ENCODE measurements around the gene PPL.
A peak's percentile ranks its signal among the peaks of the same experiment; 100 is the strongest.

PPL gene

DNA sequence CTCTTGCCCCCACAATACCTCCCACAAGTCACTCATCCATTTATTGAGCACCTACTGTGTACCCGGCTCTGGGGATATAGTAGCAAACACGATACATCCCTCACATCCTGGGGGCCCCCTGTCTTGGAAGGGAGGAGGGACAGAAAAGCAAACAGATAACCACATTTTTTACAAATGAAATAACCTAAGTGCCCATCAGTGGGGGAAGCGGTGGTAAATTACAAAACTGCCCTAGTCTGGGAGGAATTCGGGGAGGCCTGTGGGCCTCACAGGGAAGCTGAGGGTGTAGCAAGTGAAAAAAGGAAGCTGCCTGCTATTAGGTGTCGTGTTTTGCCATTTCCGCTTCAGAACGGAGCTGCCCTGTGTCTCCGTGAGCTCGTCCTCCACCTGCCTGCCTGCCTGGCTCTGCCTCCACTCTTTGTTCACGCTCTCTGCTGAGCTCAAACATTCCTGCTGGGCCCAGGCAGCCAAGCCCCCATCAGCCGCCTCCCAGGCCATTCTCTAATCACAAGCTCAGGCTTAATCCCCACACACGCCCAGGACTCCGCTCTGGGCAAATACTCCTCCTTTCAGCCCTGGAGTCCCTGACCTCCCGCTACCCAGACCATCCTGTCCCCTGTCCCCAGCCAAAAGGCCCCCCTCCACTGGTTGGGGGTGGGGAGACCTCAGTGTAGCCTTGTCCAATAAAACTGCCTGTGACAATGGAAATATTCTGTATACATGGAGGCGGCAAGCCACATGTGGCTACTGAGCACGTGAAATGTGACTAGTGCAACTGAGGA lies 11.0 kb upstream of the PPL start:
- H3K4me1 ChIP-seq (ENCODE audit: insufficient read depth, low read length, severe bottlenecking): peaks cover 10% of the 10 kb centered on the region
- no peaks in the 10 kb centered on the region for H4K20me1 ChIP-seq (ENCODE audit: insufficient read depth, low read length)
- H3K9me3 ChIP-seq (ENCODE audit: low read length): no peaks in the 10 kb centered on the region
- no peaks in the 10 kb centered on the region for H3F3A ChIP-seq (ENCODE audit: insufficient read depth, low read length)
- H3K4me2 ChIP-seq (ENCODE audit: low read length): peak overlapping the region; percentile 39; the same call in 1 of the 2 replicates
- no peaks in the 10 kb centered on the region for H3K79me2 ChIP-seq (ENCODE audit: insufficient read depth, low read length)
- no peaks in the 10 kb centered on the region for H3K36me3 ChIP-seq (ENCODE audit: insufficient read depth, low read length)
- H3K9ac ChIP-seq (ENCODE audit: low read length): no peak overlapping the region; the same call in 1 of the 2 replicates
- no peak overlapping the region for H3K4me3 ChIP-seq (ENCODE audit: low read depth, low read length, poor library complexity, severe bottlenecking)
- TF ChIP-seq, protein P1, sequence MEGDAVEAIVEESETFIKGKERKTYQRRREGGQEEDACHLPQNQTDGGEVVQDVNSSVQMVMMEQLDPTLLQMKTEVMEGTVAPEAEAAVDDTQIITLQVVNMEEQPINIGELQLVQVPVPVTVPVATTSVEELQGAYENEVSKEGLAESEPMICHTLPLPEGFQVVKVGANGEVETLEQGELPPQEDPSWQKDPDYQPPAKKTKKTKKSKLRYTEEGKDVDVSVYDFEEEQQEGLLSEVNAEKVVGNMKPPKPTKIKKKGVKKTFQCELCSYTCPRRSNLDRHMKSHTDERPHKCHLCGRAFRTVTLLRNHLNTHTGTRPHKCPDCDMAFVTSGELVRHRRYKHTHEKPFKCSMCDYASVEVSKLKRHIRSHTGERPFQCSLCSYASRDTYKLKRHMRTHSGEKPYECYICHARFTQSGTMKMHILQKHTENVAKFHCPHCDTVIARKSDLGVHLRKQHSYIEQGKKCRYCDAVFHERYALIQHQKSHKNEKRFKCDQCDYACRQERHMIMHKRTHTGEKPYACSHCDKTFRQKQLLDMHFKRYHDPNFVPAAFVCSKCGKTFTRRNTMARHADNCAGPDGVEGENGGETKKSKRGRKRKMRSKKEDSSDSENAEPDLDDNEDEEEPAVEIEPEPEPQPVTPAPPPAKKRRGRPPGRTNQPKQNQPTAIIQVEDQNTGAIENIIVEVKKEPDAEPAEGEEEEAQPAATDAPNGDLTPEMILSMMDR (IDR thresholded peaks at IDR 0.05; ENCODE audit: low read length): no peak
- TF ChIP-seq EZH2 (IDR thresholded peaks at IDR 0.05; ENCODE audit: borderline replicate concordance, low read length): no peak
- H2AFZ ChIP-seq (ENCODE audit: low read length): peak overlapping the region; percentile 75; the same call in 1 of the 2 replicates
- peaks cover 12% of the 10 kb centered on the region for H3K27me3 ChIP-seq (ENCODE audit: insufficient read depth, low read length)
- H3K9me2 ChIP-seq (ENCODE audit: low read depth, low read length): no peaks in the 10 kb centered on the region
- no peak overlapping the region for H3K27ac ChIP-seq (ENCODE audit: low read depth, low read length, poor library complexity, severe bottlenecking)

DNA sequence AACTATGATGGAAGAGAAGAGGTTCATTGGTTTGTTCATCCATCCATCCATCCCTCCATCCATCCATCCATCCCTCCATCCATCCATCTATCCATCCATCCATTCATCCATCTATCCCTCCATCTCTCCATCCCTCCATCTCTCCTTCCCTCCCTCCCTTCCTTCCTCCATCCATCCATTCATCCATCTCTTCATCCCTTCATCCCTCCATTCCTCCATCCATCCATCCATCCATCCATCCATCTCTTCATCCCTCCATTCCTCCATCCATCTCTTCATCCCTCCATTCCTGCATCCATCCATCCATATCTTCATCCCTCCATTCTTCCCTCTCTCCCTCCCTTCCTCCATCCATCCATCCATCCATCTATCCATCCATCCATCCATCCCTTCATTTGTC lies 10.0 kb upstream of the PPL start:
- Histone ChIP-seq H3K79me2 (ENCODE audit: insufficient read depth, low read length) (no peaks in the 10 kb centered on the region), H3K9me3 (ENCODE audit: low read length) (no peaks in the 10 kb centered on the region), H3F3A (ENCODE audit: insufficient read depth, low read length) (no peaks in the 10 kb centered on the region), H3K27ac (ENCODE audit: low read depth, low read length, poor library complexity, severe bottlenecking) (no peak overlapping the region), H3K4me2 (ENCODE audit: low read length) (no peak overlapping the region), H3K9ac (ENCODE audit: low read length) (no peak overlapping the region), H3K9me2 (ENCODE audit: low read depth, low read length) (no peaks in the 10 kb centered on the region), H2AFZ (ENCODE audit: low read length) (no peak overlapping the region), H3K4me3 (ENCODE audit: low read depth, low read length, poor library complexity, severe bottlenecking) (no peak overlapping the region), H4K20me1 (ENCODE audit: insufficient read depth, low read length) (no peaks in the 10 kb centered on the region), H3K27me3 (ENCODE audit: insufficient read depth, low read length) (peaks cover 12% of the 10 kb centered on the region), H3K4me1 (ENCODE audit: insufficient read depth, low read length, severe bottlenecking) (peaks cover 10% of the 10 kb centered on the region), H3K36me3 (ENCODE audit: insufficient read depth, low read length) (no peaks in the 10 kb centered on the region)
- TF ChIP-seq EZH2 (IDR thresholded peaks at IDR 0.05; ENCODE audit: borderline replicate concordance, low read length): no peak
- TF ChIP-seq, protein P1 (IDR thresholded peaks at IDR 0.05; ENCODE audit: low read length): no peak

GRCh38 chr16:4945560-4946502 lies 8.9 kb upstream of the PPL start:
- Histone ChIP-seq H3K9ac (ENCODE audit: low read length) (no peak overlapping the region), H3K79me2 (ENCODE audit: insufficient read depth, low read length) (no peaks in the 10 kb centered on the region), H2AFZ (ENCODE audit: low read length) (no peak overlapping the region), H3K27me3 (ENCODE audit: insufficient read depth, low read length) (peaks cover 13% of the 10 kb centered on the region), H3K36me3 (ENCODE audit: insufficient read depth, low read length) (no peaks in the 10 kb centered on the region), H3K4me3 (ENCODE audit: low read depth, low read length, poor library complexity, severe bottlenecking) (no peak overlapping the region), H4K20me1 (ENCODE audit: insufficient read depth, low read length) (no peaks in the 10 kb centered on the region), H3K4me1 (ENCODE audit: insufficient read depth, low read length, severe bottlenecking) (peaks cover 10% of the 10 kb centered on the region), H3K27ac (ENCODE audit: low read depth, low read length, poor library complexity, severe bottlenecking) (no peak overlapping the region), H3K4me2 (ENCODE audit: low read length) (no peak overlapping the region), H3K9me3 (ENCODE audit: low read length) (no peaks in the 10 kb centered on the region), H3F3A (ENCODE audit: insufficient read depth, low read length) (no peaks in the 10 kb centered on the region), H3K9me2 (ENCODE audit: low read depth, low read length) (no peaks in the 10 kb centered on the region)
- no peak for TF ChIP-seq EZH2 (IDR thresholded peaks at IDR 0.05; ENCODE audit: borderline replicate concordance, low read length)
- TF ChIP-seq, protein P1 (IDR thresholded peaks at IDR 0.05; ENCODE audit: low read length): no peak

All from OCI-LY1 (cell line).